A549 (cell line): ENCODE measurements around the gene SLCO3A1. TPM values are rescaled to one million over a fixed set of nuclear protein-coding genes. Genes with fewer than 3 reads are reported as not detected.

ENCODE experiments used
- ATAC-seq, 2 experiments: fragments of 200-7000 bp in 1 of 2; fragments of >200 bp in 1 of 2; cut with Nextera tagmentation in 1 of 2; cut with Tn5 transposase in 1 of 2; 3 replicates each; pipeline versions ENCODE4 v1.8.0 to v1.9.1; 2018 to 2020; ENCODE audit warnings: mild to moderate bottlenecking in 1 of 2, moderate library complexity in 1 of 2
- CTCF ChIA-PET: fragments of 300-600 bp; sonication (Branson Sonifier 250); formaldehyde crosslinking; extraction: SDS; loops from one replicate; lab custom pipeline; 2021; ENCODE audit warnings: antibody characterized with exemption, inconsistent platforms; lab: Yijun Ruan, JAX
- POLR2A ChIA-PET: fragments of 350-600 bp; formaldehyde crosslinking; extraction: SDS; loops from one replicate; lab custom pipeline; 2021; ENCODE audit warnings: antibody characterized with exemption, inconsistent platforms; lab: Yijun Ruan, JAX
- DNase-seq, 2 experiments: peaks; one replicate each; pipeline versions ENCODE4 v3.0.0 to v3.0.0-alpha.2; 2011 to 2016; ENCODE audit warnings: low read depth in 1 of 2, low spot score in 1 of 2
- FAIRE-seq: peaks from 2 replicates; lab custom pipeline; 2011; peaks lifted over from hg19 to GRCh38; lab: Jason Lieb, UNC
- H3K27ac ChIP-seq, 2 experiments: fragments of >200 bp; sonication (Bioruptor Twin); formaldehyde crosslinking; 3 replicates each; pipeline ENCODE4 v1.5.1; 2016 to 2017
- H3K4me1 ChIP-seq: fragments of >200 bp; sonication (Bioruptor Twin); formaldehyde crosslinking; 3 replicates; pipeline ENCODE4 v1.6.1; 2016
- H3K4me2 ChIP-seq: fragments of >200 bp; sonication (Bioruptor Twin); formaldehyde crosslinking; 3 replicates; pipeline ENCODE4 v1.6.1; 2016
- H3K4me3 ChIP-seq: fragments of >200 bp; sonication (Bioruptor Twin); formaldehyde crosslinking; 3 replicates; pipeline ENCODE4 v1.5.1; 2016
- H3K9me3 ChIP-seq: fragments of >200 bp; sonication (Bioruptor Twin); formaldehyde crosslinking; 3 replicates; pipeline ENCODE4 v1.6.1; 2016
- BHLHE40 ChIP-seq: IDR thresholded peaks from 2 replicates; pipeline ENCODE4 v1.6.1; 2012; ENCODE audit warnings: low read depth, low read length, inconsistent platforms
- CBX2 ChIP-seq: fragments of 200-600 bp; sonication (generic); IDR thresholded peaks from 2 replicates; pipeline ENCODE4 v1.6.1; 2016; ENCODE audit warnings: low read depth, mild to moderate bottlenecking, borderline replicate concordance
- CHD4 ChIP-seq: fragments of 200-600 bp; sonication (generic); IDR thresholded peaks from 2 replicates; pipeline ENCODE4 v1.6.1; 2016; ENCODE audit warnings: antibody characterized with exemption, mild to moderate bottlenecking, borderline replicate concordance
- CTCF ChIP-seq: fragments of >200 bp; sonication (Bioruptor Twin); formaldehyde crosslinking; IDR thresholded peaks from 3 replicates; pipeline ENCODE4 v1.5.1; 2016
- EHF ChIP-seq: fragments of 250-450 bp; sonication (Bioruptor Pico); IDR thresholded peaks from 2 replicates; pipeline ENCODE4 v1.5.0; 2020; ENCODE audit warnings: mild to moderate bottlenecking
- EHMT2 ChIP-seq: fragments of 200-600 bp; sonication (generic); IDR thresholded peaks from 2 replicates; pipeline ENCODE4 v1.6.1; 2016; ENCODE audit warnings: antibody characterized with exemption, low read depth, mild to moderate bottlenecking, moderate library complexity
- ELK1 ChIP-seq: fragments of 150-350 bp; IDR thresholded peaks from 2 replicates; pipeline ENCODE4 v1.6.1; 2014; ENCODE audit warnings: low read depth, mild to moderate bottlenecking, low read length
- FOXS1 ChIP-seq: fragments of 250-450 bp; sonication (Bioruptor Pico); IDR thresholded peaks from 2 replicates; pipeline ENCODE4 v1.5.0; 2020; ENCODE audit warnings: mild to moderate bottlenecking, moderate library complexity
- HDAC2 ChIP-seq: fragments of 200-600 bp; sonication (generic); IDR thresholded peaks from 2 replicates; pipeline ENCODE4 v1.6.1; 2016
- HEYL ChIP-seq: fragments of 250-450 bp; sonication (Bioruptor Pico); IDR thresholded peaks from 2 replicates; pipeline ENCODE4 v1.8.0; 2021; ENCODE audit warnings: mild to moderate bottlenecking, moderate library complexity
- HOXA7 ChIP-seq: fragments of 250-450 bp; sonication (Bioruptor Pico); IDR thresholded peaks from 2 replicates; pipeline ENCODE4 v1.5.0; 2020; ENCODE audit warnings: mild to moderate bottlenecking, moderate library complexity
- JUNB ChIP-seq: fragments of >200 bp; sonication (Bioruptor Twin); formaldehyde crosslinking; IDR thresholded peaks from 2 replicates; pipeline ENCODE4 v1.6.1; 2016
- KDM1A ChIP-seq: fragments of 200-600 bp; sonication (generic); IDR thresholded peaks from 2 replicates; pipeline ENCODE4 v1.6.1; 2016; ENCODE audit warnings: low read depth, mild to moderate bottlenecking
- MAFK ChIP-seq: fragments of 450-650 bp; IDR thresholded peaks from 2 replicates; pipeline ENCODE4 v1.6.1; 2014; ENCODE audit not compliant: partially characterized antibody
- NFE2L2 ChIP-seq: fragments of 150-350 bp; conservative IDR thresholded peaks from 2 replicates; pipeline ENCODE4 v1.6.1; 2014; ENCODE audit warnings: low read length
- POLR2A ChIP-seq: IDR thresholded peaks from 2 replicates; pipeline ENCODE4 v1.6.1; 2012; ENCODE audit warnings: mild to moderate bottlenecking, low read length
- RCOR1 ChIP-seq: fragments of 150-350 bp; IDR thresholded peaks from 2 replicates; pipeline ENCODE4 v1.6.1; 2014; ENCODE audit warnings: antibody characterized with exemption, low read length, low read depth
- REST ChIP-seq: fragments of 200-600 bp; sonication (generic); IDR thresholded peaks from 2 replicates; pipeline ENCODE4 v1.6.1; 2016; ENCODE audit warnings: antibody characterized with exemption, mild to moderate bottlenecking, moderate library complexity
- RFX5 ChIP-seq: fragments of 450-650 bp; IDR thresholded peaks from 2 replicates; pipeline ENCODE4 v1.7.1; 2014; ENCODE audit warnings: antibody characterized with exemption, mild to moderate bottlenecking, moderate library complexity
- RNF2 ChIP-seq: fragments of 200-600 bp; sonication (generic); IDR thresholded peaks from 2 replicates; pipeline ENCODE4 v1.6.1; 2016; ENCODE audit warnings: low read depth, mild to moderate bottlenecking, antibody characterized with exemption, moderate library complexity, borderline replicate concordance
- USF2 ChIP-seq: fragments of 450-650 bp; IDR thresholded peaks from 2 replicates; pipeline ENCODE4 v1.6.1; 2014; ENCODE audit warnings: antibody characterized with exemption
- ZFP36 ChIP-seq: fragments of 450-650 bp; IDR thresholded peaks from 2 replicates; pipeline ENCODE4 v1.6.1; 2014; ENCODE audit warnings: borderline replicate concordance; ENCODE audit not compliant: partially characterized antibody
- WGBS: methylation state at CpG from one replicate; pipeline ENCODE4 v1.1.6; 2017; ENCODE audit errors: missing lambda C conversion rate; 5-methylcytosine and 5-hydroxymethylcytosine counted together
- polyA plus RNA-seq, 4 experiments: library from polyadenylated mRNA; depleted of rRNA in 3 of 4; stranded (reverse); fragments of >200 nt; fragmentation: RNase III in 1 of 4; extraction: RNeasy Plus Mini Kit Qiagen cat#74134 plus additional on column Dnase treatment in 1 of 4; gene quantifications; 2 replicates in 3 of 4; 3 replicates in 1 of 4; pipeline ENCODE4 v1.2.3, GENCODE V29; 2011 to 2017
- TF ChIP-seq, protein P1 (sequence below): IDR thresholded peaks from 2 replicates; pipeline ENCODE4 v1.6.1; 2012; ENCODE audit warnings: low read depth, borderline replicate concordance

Gene SLCO3A1
- polyA plus RNA-seq, 2 of the 4 experiments (the other 2 are of a cell fraction): 16.8 to 17.0 TPM

DNA sequence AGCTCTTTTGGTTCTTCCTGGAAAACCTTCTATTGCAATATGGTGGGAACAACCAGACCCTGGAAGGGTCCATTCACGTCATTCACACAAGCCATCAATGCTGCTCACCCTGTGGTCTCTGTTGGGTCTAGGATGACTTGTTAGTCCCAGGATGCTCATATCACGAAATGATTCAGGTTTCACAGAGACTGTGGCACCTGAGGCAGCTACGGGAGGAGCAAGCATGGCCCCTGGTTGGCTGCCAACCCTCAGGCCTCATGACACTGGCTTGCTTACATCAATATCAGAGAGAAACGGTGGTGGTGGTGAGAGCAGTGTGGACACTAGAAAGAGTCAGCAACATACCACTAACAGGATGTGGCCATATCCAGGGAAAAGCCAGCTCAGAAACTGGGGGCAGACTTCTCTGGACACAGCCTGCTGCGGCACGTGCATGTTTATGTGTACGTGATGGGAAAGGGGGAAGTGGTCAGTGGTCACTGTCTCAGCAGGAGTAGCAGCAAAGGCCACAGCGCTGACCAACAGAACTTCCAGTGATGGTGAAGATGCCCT, 331.2 kb downstream of the SLCO3A1 start:
- Histone ChIP-seq H3K4me3 (no peak overlapping the region), H3K27ac (no peak overlapping the region), H3K4me2 (no peak overlapping the region), H3K4me1 (no peaks in the 10 kb centered on the region), H3K9me3 (no peaks in the 10 kb centered on the region)
- DNase-seq: no peak
- no peak for FAIRE-seq
- POLR2A ChIA-PET: no interaction called here
- WGBS: 14% methylated on average over 8 of the region's 8 CpGs
- ATAC-seq: no peak
- TF ChIP-seq CTCF (no peak), HDAC2 (no peak), HOXA7 (CRISPR knock-in tag) (no peak), ELK1 (no peak), JUNB (no peak), FOXS1 (no peak), RCOR1 (no peak), MAFK (no peak), KDM1A (no peak), EHMT2 (no peak), CHD4 (no peak), BHLHE40 (no peak), EHF (no peak), NFE2L2 (no peak), ZFP36 (no peak)
- TF ChIP-seq, protein P1, sequence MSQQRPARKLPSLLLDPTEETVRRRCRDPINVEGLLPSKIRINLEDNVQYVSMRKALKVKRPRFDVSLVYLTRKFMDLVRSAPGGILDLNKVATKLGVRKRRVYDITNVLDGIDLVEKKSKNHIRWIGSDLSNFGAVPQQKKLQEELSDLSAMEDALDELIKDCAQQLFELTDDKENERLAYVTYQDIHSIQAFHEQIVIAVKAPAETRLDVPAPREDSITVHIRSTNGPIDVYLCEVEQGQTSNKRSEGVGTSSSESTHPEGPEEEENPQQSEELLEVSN: no peak
- CTCF ChIA-PET: interaction anchor here (1.2 to 1.3 kb wide), 2 partner anchors 11 to 12 kb away, joined by 3 read pairs; no protein-coding TSS in a partner anchor

DNA sequence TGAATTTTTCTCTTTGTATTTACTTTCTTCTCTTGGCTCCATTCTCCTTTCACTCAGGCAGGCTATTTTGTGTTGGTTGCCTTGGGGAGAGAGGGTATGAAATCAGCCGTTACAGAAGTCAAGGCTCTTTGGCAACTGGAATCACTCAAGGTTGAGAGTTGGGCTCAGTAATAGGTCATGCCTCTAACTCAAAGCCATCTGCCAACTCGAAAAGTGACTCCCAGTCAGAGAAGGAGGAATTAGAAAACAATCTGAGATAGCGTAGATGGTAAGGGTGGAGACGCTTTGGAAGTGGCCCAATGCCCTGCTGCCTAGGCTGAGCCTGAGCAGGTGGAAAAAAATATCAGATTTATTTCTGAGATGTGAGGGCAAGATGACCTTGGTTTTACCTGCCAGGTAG, 334.5 kb downstream of the SLCO3A1 start:
- Histone ChIP-seq H3K27ac (no peak overlapping the region), H3K4me3 (no peak overlapping the region), H3K4me2 (no peak overlapping the region), H3K4me1 (no peaks in the 10 kb centered on the region), H3K9me3 (no peaks in the 10 kb centered on the region)
- FAIRE-seq (no peak), ATAC-seq (no peak), DNase-seq (no peak)
- WGBS: 35% methylated on average over 4 of the region's 4 CpGs
- ChIA-PET POLR2A (no interaction called here), CTCF (no interaction called here)
- no peak for TF ChIP-seq HDAC2
- TF ChIP-seq CBX2: no peak
- TF ChIP-seq RFX5: no peak

DNA sequence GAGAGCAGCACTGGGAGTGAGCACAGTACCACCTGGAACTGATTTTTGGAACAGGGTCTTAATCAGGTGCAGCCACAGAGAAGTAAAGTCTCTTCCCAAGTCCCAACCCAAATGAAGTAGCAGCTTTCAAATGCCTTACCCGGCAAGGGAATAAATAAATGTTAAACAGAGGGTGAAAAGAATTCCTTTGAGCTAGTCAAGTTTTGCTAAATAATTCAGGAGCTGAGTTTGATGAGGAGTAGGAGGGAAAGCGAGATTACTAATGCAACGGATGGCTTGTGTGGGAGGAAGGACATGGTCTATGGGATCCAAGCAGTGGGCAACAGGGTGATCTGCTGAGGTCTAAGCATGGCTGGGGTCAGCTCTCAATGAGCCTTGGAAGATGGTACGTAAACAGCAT, 335.7 kb downstream of the SLCO3A1 start:
- 24% methylated on average over 4 of the region's 4 CpGs for WGBS
- TF ChIP-seq POLR2A: no peak
- TF ChIP-seq HOXA7 (CRISPR knock-in tag): no peak
- TF ChIP-seq RCOR1: no peak
- TF ChIP-seq MAFK: no peak
- no peak for TF ChIP-seq REST
- TF ChIP-seq HEYL (CRISPR knock-in tag): no peak
- no peak for TF ChIP-seq USF2
- no peak for TF ChIP-seq RNF2
- Histone ChIP-seq H3K4me2 (no peak overlapping the region), H3K4me1 (no peaks in the 10 kb centered on the region), H3K9me3 (no peaks in the 10 kb centered on the region), H3K27ac (no peak overlapping the region), H3K4me3 (no peak overlapping the region)
- DNase-seq: no peak
- ChIA-PET CTCF (no interaction called here), POLR2A (no interaction called here)
- no peak for ATAC-seq
- FAIRE-seq: no peak
